OCI-LY7 (cell line): ENCODE results near the gene C16orf74. TPM values are rescaled to one million over a fixed set of nuclear protein-coding genes. Genes with fewer than 3 reads are reported as not detected.

Experiments
- BruUV-seq: library from RNA; stranded (reverse); fragments of 400-500 nt; replicated peaks from 2 replicates; lab custom pipeline; 2021; lab: Mats Ljungman, UMichigan
- CTCF ChIA-PET: fragments of 300-600 bp; sonication (Branson Sonifier 250); formaldehyde crosslinking; loops from one replicate; lab custom pipeline; 2022; ENCODE audit warnings: antibody characterized with exemption; ENCODE audit not compliant: unreplicated experiment; lab: Charles Lee
- POLR2A ChIA-PET: fragments of 300-600 bp; sonication (Branson Sonifier 250); formaldehyde crosslinking; loops from one replicate; lab custom pipeline; 2022; ENCODE audit warnings: antibody characterized with exemption; lab: Charles Lee
- DNase-seq: peaks from one replicate; pipeline ENCODE4 v3.0.0-alpha.2; 2015; ENCODE audit warnings: low spot score
- H2AFZ ChIP-seq: fragments of 200-600 bp; sonication (generic), shearing (Covaris generic); 2 replicates; pipeline ENCODE4 v1.6.1; 2014; ENCODE audit warnings: mild to moderate bottlenecking, antibody characterized with exemption, low read length, moderate library complexity
- H3K27ac ChIP-seq: fragments of 200-600 bp; sonication (generic); 2 replicates; pipeline ENCODE4 v1.5.1; 2014; ENCODE audit warnings: mixed run types, low read depth, mild to moderate bottlenecking, moderate library complexity, low read length, inconsistent platforms; ENCODE audit not compliant: poor library complexity, severe bottlenecking
- H3K36me3 ChIP-seq: fragments of 200-600 bp; sonication (generic); 2 replicates; pipeline ENCODE4 v1.6.1; 2014; ENCODE audit warnings: mild to moderate bottlenecking, antibody characterized with exemption, low read length, moderate library complexity, mixed read lengths; ENCODE audit not compliant: insufficient read depth
- H3K4me1 ChIP-seq: fragments of 200-600 bp; sonication (generic); 2 replicates; pipeline ENCODE4 v1.5.1; 2014; ENCODE audit warnings: mild to moderate bottlenecking, low read length; ENCODE audit not compliant: insufficient read depth, poor library complexity, severe bottlenecking
- H3K4me2 ChIP-seq: fragments of 200-600 bp; sonication (generic); 2 replicates; pipeline ENCODE4 v1.6.1; 2014; ENCODE audit warnings: mild to moderate bottlenecking, low read length
- H3K4me3 ChIP-seq: fragments of 200-600 bp; sonication (generic); 2 replicates; pipeline ENCODE4 v1.5.1; 2014; ENCODE audit warnings: mild to moderate bottlenecking, low read depth, low read length; ENCODE audit not compliant: poor library complexity, severe bottlenecking
- H3K79me2 ChIP-seq: fragments of 200-600 bp; sonication (generic); 2 replicates; pipeline ENCODE4 v1.6.1; 2016; ENCODE audit warnings: low read depth, mild to moderate bottlenecking, low read length, moderate library complexity, mixed read lengths; ENCODE audit not compliant: insufficient read depth
- H3K9me2 ChIP-seq: fragments of 200-600 bp; sonication (generic); 2 replicates; pipeline ENCODE4 v1.6.1; 2016; ENCODE audit warnings: mild to moderate bottlenecking, low read length, mixed read lengths; ENCODE audit not compliant: insufficient read depth
- H3K9me3 ChIP-seq: fragments of 200-600 bp; sonication (generic); 2 replicates; pipeline ENCODE4 v1.6.1; 2014; ENCODE audit warnings: mild to moderate bottlenecking, mixed run types, low read length, mixed read lengths
- H4K20me1 ChIP-seq: fragments of 200-600 bp; sonication (generic); 2 replicates; pipeline ENCODE4 v1.6.1; 2014; ENCODE audit warnings: mild to moderate bottlenecking, antibody characterized with exemption, low read length, moderate library complexity, mixed read lengths; ENCODE audit not compliant: insufficient read depth
- EZH2phosphoT487 ChIP-seq: fragments of 200-600 bp; sonication (generic); IDR thresholded peaks from 2 replicates; pipeline ENCODE4 v1.6.1; 2018; ENCODE audit warnings: low read depth, borderline replicate concordance, mild to moderate bottlenecking, mixed run types, antibody characterized with exemption, low read length, moderate library complexity, mixed read lengths
- intact Hi-C: fragments of 100-400 bp; cut with micrococcal nuclease; formaldehyde crosslinking; loops from one replicate; pipeline ENCODE4 v1.10.0; 2022; ENCODE audit not compliant: unreplicated experiment
- total RNA-seq, 2 experiments: library from RNA; depleted of rRNA in 1 of 2; stranded (reverse); fragments of >200 nt in 1 of 2; shearing (Covaris generic) in 1 of 2; gene quantifications; 2 replicates each; pipeline ENCODE4 v1.2.3, GENCODE V29; 2014 to 2022
- TF ChIP-seq, protein P1 (sequence below): fragments of 200-600 bp; sonication (generic); conservative IDR thresholded peaks from 2 replicates; pipeline ENCODE4 v1.5.1; 2014; ENCODE audit warnings: mild to moderate bottlenecking, antibody characterized with exemption, low read length, moderate library complexity, mixed read lengths

C16orf74 gene
- total RNA-seq, 2 experiments from 2014 or later = 6.8 to 9.7 TPM

- H2AFZ ChIP-seq = no peak overlapping the region
- H3K4me1 ChIP-seq = no peaks in the 10 kb centered on the region
- peaks cover 98% of the 10 kb centered on the region for H3K36me3 ChIP-seq
- no peaks in the 10 kb centered on the region for H3K9me2 ChIP-seq
- no peak overlapping the region for H3K4me3 ChIP-seq
- TF ChIP-seq, protein P1, sequence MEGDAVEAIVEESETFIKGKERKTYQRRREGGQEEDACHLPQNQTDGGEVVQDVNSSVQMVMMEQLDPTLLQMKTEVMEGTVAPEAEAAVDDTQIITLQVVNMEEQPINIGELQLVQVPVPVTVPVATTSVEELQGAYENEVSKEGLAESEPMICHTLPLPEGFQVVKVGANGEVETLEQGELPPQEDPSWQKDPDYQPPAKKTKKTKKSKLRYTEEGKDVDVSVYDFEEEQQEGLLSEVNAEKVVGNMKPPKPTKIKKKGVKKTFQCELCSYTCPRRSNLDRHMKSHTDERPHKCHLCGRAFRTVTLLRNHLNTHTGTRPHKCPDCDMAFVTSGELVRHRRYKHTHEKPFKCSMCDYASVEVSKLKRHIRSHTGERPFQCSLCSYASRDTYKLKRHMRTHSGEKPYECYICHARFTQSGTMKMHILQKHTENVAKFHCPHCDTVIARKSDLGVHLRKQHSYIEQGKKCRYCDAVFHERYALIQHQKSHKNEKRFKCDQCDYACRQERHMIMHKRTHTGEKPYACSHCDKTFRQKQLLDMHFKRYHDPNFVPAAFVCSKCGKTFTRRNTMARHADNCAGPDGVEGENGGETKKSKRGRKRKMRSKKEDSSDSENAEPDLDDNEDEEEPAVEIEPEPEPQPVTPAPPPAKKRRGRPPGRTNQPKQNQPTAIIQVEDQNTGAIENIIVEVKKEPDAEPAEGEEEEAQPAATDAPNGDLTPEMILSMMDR = no peak
- TF ChIP-seq EZH2phosphoT487 = no peak
- H3K4me2 ChIP-seq = no peak overlapping the region
- BruUV-seq = no TSS peak
- H3K79me2 ChIP-seq = no peaks in the 10 kb centered on the region
- DNase-seq = no peak
- POLR2A ChIA-PET = interaction anchor here (0.5 kb wide), 1 partner anchor 10 kb away, joined by 4 read pairs; no protein-coding TSS in a partner anchor
- no peaks in the 10 kb centered on the region for H3K9me3 ChIP-seq
- H3K27ac ChIP-seq = no peak overlapping the region
- H4K20me1 ChIP-seq = no peaks in the 10 kb centered on the region
- intact Hi-C loops = no loop called here
- CTCF ChIA-PET = no interaction called here
These were observed 82.0 kb downstream of the C16orf74 start for GRCh38 chr16:85668676-85669424.

GRCh38 chr16:85667841-85668413 is 83.0 kb downstream of the C16orf74 start:
- no peaks in the 10 kb centered on the region for H4K20me1 ChIP-seq
- peaks cover 98% of the 10 kb centered on the region for H3K36me3 ChIP-seq
- H3K9me3 ChIP-seq = no peaks in the 10 kb centered on the region
- H3K4me1 ChIP-seq = no peaks in the 10 kb centered on the region
- no peak overlapping the region for H3K27ac ChIP-seq
- no peak overlapping the region for H3K4me2 ChIP-seq
- ChIA-PET CTCF (no interaction called here), POLR2A (interaction anchor here (0.5 kb wide), 1 partner anchor 11 kb away, joined by 4 read pairs; no protein-coding TSS in a partner anchor)
- intact Hi-C loops = no loop called here
- no peaks in the 10 kb centered on the region for H3K9me2 ChIP-seq
- no peak overlapping the region for H2AFZ ChIP-seq
- TF ChIP-seq, protein P1 = no peak
- TF ChIP-seq EZH2phosphoT487 = no peak
- H3K79me2 ChIP-seq = no peaks in the 10 kb centered on the region
- no TSS peak for BruUV-seq
- no peak for DNase-seq
- no peak overlapping the region for H3K4me3 ChIP-seq

DNA sequence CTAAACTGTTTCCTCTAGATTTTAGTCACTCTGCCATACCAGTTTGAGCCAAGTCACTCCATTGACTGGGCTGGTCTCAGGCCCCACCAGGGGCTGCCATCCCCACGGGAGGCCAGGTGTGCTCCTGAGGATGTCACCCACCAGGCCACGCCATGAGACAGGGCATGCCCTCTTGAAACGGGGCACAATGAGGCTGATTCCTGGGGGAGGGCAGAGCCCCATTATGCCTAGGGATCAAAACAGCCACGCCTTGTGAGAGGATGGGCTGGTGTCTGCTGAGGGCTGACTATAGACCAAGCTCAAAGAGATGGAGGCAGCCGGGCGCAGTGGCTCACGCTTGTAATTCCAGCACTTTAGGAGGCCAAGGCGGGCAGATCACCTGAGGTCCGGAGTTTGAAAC is 83.6 kb downstream of the C16orf74 start:
- Histone ChIP-seq H3K4me3 (no peak overlapping the region), H3K27ac (no peak overlapping the region), H3K9me3 (no peaks in the 10 kb centered on the region), H3K79me2 (no peaks in the 10 kb centered on the region), H4K20me1 (no peaks in the 10 kb centered on the region), H3K36me3 (peaks cover 98% of the 10 kb centered on the region), H3K4me1 (no peaks in the 10 kb centered on the region), H2AFZ (no peak overlapping the region), H3K9me2 (no peaks in the 10 kb centered on the region), H3K4me2 (no peak overlapping the region)
- no TSS peak for BruUV-seq
- ChIA-PET CTCF (no interaction called here), POLR2A (no interaction called here)
- intact Hi-C loops = no loop called here
- no peak for TF ChIP-seq EZH2phosphoT487
- TF ChIP-seq, protein P1 = no peak
- DNase-seq = no peak
